OCI-LY3 (cell line): ENCODE data around the gene PLA1A.

Experiments
- H2AFZ ChIP-seq: fragments of 200-600, 300-600 bp; shearing (Covaris generic); 2 replicates; pipeline ENCODE4 v1.6.0; 2014; ENCODE audit warnings: antibody characterized with exemption, low read depth, low read length
- H3K27ac ChIP-seq: fragments of 200-600, 300-600 bp; sonication (generic); 2 replicates; pipeline ENCODE4 v1.5.1; 2014; ENCODE audit warnings: mild to moderate bottlenecking, low read length, moderate library complexity, mixed read lengths
- H3K27me3 ChIP-seq: fragments of 200-600, 300-600 bp; sonication (generic); 2 replicates; pipeline ENCODE4 v1.6.1; 2014; ENCODE audit warnings: low read depth, low read length, mixed read lengths
- H3K36me3 ChIP-seq: fragments of 200-600, 300-600 bp; sonication (generic); replicated peaks from 2 replicates; pipeline ENCODE3; 2014; ENCODE audit warnings: low read depth, low read length, mixed read lengths
- H3K4me1 ChIP-seq: fragments of 300-600, 200-600 bp; sonication (generic); 2 replicates; pipeline ENCODE4 v1.6.1; 2014; ENCODE audit warnings: low read length, mixed read lengths
- H3K4me2 ChIP-seq: fragments of 200-600, 300-600 bp; sonication (generic); 2 replicates; pipeline ENCODE4 v1.6.1; 2014; ENCODE audit warnings: low read length, mixed read lengths
- H3K4me3 ChIP-seq: fragments of 300-600, 200-600 bp; sonication (generic); 2 replicates; pipeline ENCODE4 v1.5.1; 2014; ENCODE audit warnings: antibody characterized with exemption, mild to moderate bottlenecking, low read length, moderate library complexity
- H3K79me2 ChIP-seq: fragments of 300-600, 200-600 bp; shearing (Covaris generic); 2 replicates; pipeline ENCODE4 v1.6.1; 2014; ENCODE audit warnings: mild to moderate bottlenecking, low read length, mixed read lengths
- H3K9ac ChIP-seq: fragments of 300-600, 200-600 bp; shearing (Covaris generic); 2 replicates; pipeline ENCODE4 v1.6.0; 2014; ENCODE audit warnings: mild to moderate bottlenecking, low read length, moderate library complexity
- H3K9me3 ChIP-seq: fragments of 200-600, 300-600 bp; shearing (Covaris generic); 2 replicates; pipeline ENCODE4 v1.6.1; 2014; ENCODE audit warnings: low read length, mixed read lengths; ENCODE audit not compliant: insufficient read depth
- H4K20me1 ChIP-seq: fragments of 200-600, 300-600 bp; sonication (generic); 2 replicates; pipeline ENCODE4 v1.6.1; 2016; ENCODE audit warnings: low read length, mixed read lengths; ENCODE audit not compliant: insufficient read depth
- CTCF ChIP-seq: fragments of 200-600, 300-600 bp; sonication (generic); IDR thresholded peaks from 2 replicates; pipeline ENCODE4 v1.5.1; 2014; ENCODE audit warnings: antibody characterized with exemption, low read length, low read depth
- EZH2phosphoT487 ChIP-seq: fragments of 200-600 bp; shearing (Covaris generic); IDR thresholded peaks from 2 replicates; pipeline ENCODE4 v1.6.1; 2018; ENCODE audit warnings: antibody characterized with exemption, mixed run types, low read depth

PLA1A gene

GRCh38 chr3:119642746-119643473 lies 45.2 kb downstream of the PLA1A start:
- Histone ChIP-seq H3K79me2 (no peaks in the 10 kb centered on the region), H4K20me1 (no peaks in the 10 kb centered on the region), H3K9ac (no peak overlapping the region), H3K4me3 (no peak overlapping the region), H3K27me3 (no peaks in the 10 kb centered on the region), H3K4me2 (no peak overlapping the region), H2AFZ (no peak overlapping the region), H3K36me3 (peaks cover 17% of the 10 kb centered on the region), H3K27ac (no peak overlapping the region), H3K9me3 (no peaks in the 10 kb centered on the region), H3K4me1 (peaks cover 38% of the 10 kb centered on the region)
- no peak for TF ChIP-seq EZH2phosphoT487

GRCh38 chr3:119643528-119643927 lies 45.8 kb downstream of the PLA1A start:
- H3K4me3 ChIP-seq = no peak overlapping the region
- no peaks in the 10 kb centered on the region for H3K79me2 ChIP-seq
- no peaks in the 10 kb centered on the region for H3K9me3 ChIP-seq
- H4K20me1 ChIP-seq = no peaks in the 10 kb centered on the region
- peaks cover 32% of the 10 kb centered on the region for H3K4me1 ChIP-seq
- H3K4me2 ChIP-seq = no peak overlapping the region
- H3K36me3 ChIP-seq = peaks cover 17% of the 10 kb centered on the region
- H3K9ac ChIP-seq = no peak overlapping the region
- H3K27me3 ChIP-seq = no peaks in the 10 kb centered on the region
- H3K27ac ChIP-seq = no peak overlapping the region
- no peak for TF ChIP-seq CTCF
- no peak for TF ChIP-seq EZH2phosphoT487
- H2AFZ ChIP-seq = no peak overlapping the region

- no peak overlapping the region for H3K4me2 ChIP-seq
- H3K4me1 ChIP-seq = peaks cover 22% of the 10 kb centered on the region
- TF ChIP-seq EZH2phosphoT487 (no peak), CTCF (no peak)
- no peaks in the 10 kb centered on the region for H3K9me3 ChIP-seq
- H3K27ac ChIP-seq = no peak overlapping the region
- no peaks in the 10 kb centered on the region for H3K79me2 ChIP-seq
- no peak overlapping the region for H3K4me3 ChIP-seq
- peaks cover 17% of the 10 kb centered on the region for H3K36me3 ChIP-seq
- H2AFZ ChIP-seq = no peak overlapping the region
- H4K20me1 ChIP-seq = no peaks in the 10 kb centered on the region
- no peaks in the 10 kb centered on the region for H3K27me3 ChIP-seq
- no peak overlapping the region for H3K9ac ChIP-seq
Measured at GRCh38 chr3:119644481-119644880, 46.8 kb downstream of the PLA1A start.

DNA sequence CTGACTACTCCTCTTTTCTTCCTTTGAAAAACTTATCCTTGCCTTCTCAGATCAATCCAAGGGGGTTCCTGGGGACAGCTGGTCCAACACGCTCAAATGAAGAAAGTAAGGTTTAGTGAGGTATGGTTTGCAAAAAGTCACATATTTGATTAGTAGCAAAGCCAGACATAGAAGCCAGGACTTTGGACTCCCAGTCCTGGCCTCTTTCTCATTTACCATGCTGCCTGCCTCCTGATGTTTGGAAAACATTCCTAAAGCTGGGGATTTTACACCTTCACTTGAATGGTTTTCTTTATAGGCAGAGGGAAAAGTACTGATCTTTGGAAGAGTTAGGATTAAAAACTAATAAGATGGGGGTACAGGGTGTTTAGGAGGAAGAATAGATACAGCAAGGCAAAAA lies 48.1 kb downstream of the PLA1A start:
- TF ChIP-seq EZH2phosphoT487 (no peak), CTCF (no peak)
- H3K9me3 ChIP-seq = no peaks in the 10 kb centered on the region
- H3K9ac ChIP-seq = no peak overlapping the region
- no peaks in the 10 kb centered on the region for H3K79me2 ChIP-seq
- H3K4me2 ChIP-seq = no peak overlapping the region
- no peaks in the 10 kb centered on the region for H4K20me1 ChIP-seq
- no peak overlapping the region for H3K4me3 ChIP-seq
- H3K4me1 ChIP-seq = peaks cover 14% of the 10 kb centered on the region
- H3K36me3 ChIP-seq = peaks cover 10% of the 10 kb centered on the region
- H2AFZ ChIP-seq = no peak overlapping the region
- no peaks in the 10 kb centered on the region for H3K27me3 ChIP-seq
- no peak overlapping the region for H3K27ac ChIP-seq
